AG09309 (cell line): ENCODE data around the gene PEX5L.

Experiments
- DNase-seq: peaks from one replicate; pipeline ENCODE4 v3.0.0-alpha.2; 2010; ENCODE audit warnings: low read depth
- H3K4me3 ChIP-seq: 2 replicates; pipeline ENCODE4 v1.5.1; 2011; ENCODE audit warnings: mild to moderate bottlenecking, low read depth, low read length, moderate library complexity; ENCODE audit not compliant: control insufficient read depth
- TF ChIP-seq, protein P1 (sequence below): IDR thresholded peaks from 2 replicates; pipeline ENCODE4 v1.5.1; 2011; ENCODE audit warnings: mild to moderate bottlenecking, low read depth, low read length, inconsistent platforms; ENCODE audit not compliant: insufficient read depth, control insufficient read depth; ENCODE audit errors: missing control alignments

PEX5L gene

DNA sequence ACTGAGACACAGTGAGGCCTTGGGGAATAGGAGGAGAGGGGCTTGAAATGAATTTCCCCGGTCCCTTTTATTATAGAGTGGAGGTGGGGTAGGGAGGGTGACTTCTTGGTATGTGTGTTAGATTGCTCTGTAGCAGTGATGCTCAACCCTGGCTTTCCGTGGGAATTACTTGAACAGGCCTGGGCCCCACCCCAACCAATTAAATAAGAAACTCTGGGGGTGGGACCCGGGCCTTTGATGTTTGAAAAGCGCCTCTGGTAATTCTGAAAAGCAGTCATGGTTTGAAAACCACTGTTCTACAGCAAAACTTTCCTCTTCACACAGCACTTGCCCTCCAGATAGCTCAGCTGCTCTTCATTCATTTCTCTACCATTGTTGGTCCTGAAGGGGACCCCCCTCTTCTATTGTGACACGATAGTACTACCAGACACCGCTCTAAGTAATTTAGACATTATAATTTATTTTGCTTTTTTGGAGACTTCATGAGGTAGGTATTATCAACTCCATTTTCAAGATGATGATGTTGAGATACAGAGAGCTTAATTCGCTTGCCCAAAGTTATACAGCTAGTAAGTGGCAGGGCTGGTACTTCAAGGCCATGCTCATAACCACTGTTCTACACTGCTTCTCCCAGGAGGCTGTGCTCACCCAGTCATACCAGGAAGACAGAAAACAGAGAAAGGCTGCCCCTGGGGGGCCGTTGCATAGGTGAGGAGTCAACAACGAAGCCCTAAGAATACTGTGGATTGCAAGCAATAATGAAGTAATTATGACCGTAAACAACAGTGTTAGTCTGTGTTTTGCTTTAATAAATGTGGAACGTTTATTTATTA is 176.2 kb downstream of the PEX5L start:
- TF ChIP-seq, protein P1, sequence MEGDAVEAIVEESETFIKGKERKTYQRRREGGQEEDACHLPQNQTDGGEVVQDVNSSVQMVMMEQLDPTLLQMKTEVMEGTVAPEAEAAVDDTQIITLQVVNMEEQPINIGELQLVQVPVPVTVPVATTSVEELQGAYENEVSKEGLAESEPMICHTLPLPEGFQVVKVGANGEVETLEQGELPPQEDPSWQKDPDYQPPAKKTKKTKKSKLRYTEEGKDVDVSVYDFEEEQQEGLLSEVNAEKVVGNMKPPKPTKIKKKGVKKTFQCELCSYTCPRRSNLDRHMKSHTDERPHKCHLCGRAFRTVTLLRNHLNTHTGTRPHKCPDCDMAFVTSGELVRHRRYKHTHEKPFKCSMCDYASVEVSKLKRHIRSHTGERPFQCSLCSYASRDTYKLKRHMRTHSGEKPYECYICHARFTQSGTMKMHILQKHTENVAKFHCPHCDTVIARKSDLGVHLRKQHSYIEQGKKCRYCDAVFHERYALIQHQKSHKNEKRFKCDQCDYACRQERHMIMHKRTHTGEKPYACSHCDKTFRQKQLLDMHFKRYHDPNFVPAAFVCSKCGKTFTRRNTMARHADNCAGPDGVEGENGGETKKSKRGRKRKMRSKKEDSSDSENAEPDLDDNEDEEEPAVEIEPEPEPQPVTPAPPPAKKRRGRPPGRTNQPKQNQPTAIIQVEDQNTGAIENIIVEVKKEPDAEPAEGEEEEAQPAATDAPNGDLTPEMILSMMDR, result no peak

DNA sequence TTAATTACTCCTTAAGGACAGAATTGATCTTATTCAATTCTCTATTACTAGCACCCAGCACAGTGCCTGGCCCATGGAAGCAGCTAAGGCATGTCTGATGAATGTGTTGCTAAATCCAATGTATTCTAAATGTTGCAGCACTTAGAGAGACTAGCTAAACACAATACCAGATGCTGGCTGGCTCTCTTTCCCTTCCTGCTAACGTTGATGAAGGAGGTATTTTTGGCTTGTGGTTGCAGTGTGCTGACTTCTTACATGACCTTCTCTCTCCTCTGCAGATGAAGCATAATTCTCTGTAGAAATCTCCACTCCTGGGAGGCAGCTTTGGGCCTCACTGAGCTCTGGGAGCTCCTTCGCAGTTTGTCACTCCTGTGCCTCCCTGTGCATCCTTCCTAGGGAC is 183.6 kb downstream of the PEX5L start:
- TF ChIP-seq, protein P1, result no peak
- peak; percentile 73 for DNase-seq
- no peak overlapping the region for H3K4me3 ChIP-seq

More for the DNA sequence above, 176.2 kb downstream of the PEX5L start:
- DNase-seq, result no peak
- H3K4me3 ChIP-seq, result no peak overlapping the region

DNA sequence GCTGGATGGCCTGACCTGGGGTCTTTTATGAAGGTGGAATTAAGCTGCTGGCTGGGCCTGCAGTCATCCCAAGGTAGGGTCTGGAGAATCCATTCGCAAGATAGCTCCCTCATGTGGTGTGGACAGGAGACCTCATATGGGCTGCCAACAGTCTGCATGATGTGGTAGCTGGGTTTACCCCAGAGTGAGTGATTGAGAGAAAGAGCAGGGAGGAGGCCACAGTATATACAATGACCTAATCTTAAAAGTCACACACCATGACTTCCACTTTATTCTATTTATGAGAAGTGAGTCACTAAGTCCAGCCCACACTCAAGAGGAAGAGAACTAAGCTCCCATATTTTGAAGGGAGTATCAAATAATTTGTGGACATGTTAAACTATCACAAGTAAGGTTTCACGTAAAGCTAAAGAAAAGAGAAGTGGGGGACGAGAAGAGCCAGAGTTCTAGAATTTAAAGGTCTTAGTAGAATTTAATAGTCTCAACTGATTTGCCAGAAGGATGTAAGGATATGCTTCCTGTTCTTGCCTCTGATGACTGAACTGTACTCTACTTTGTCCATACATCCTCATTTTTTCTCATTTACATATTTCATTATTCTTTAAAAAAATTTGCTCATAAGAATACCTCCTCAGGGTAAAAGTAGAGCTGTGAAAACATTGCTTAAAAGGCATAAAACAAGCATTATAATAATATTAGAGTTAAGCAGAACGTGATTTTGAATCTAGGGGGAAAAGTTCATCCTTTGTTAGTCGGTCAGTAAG is 184.4 kb downstream of the PEX5L start:
- peak; percentile 17 for DNase-seq
- no peak overlapping the region for H3K4me3 ChIP-seq
- TF ChIP-seq, protein P1, result no peak

DNA sequence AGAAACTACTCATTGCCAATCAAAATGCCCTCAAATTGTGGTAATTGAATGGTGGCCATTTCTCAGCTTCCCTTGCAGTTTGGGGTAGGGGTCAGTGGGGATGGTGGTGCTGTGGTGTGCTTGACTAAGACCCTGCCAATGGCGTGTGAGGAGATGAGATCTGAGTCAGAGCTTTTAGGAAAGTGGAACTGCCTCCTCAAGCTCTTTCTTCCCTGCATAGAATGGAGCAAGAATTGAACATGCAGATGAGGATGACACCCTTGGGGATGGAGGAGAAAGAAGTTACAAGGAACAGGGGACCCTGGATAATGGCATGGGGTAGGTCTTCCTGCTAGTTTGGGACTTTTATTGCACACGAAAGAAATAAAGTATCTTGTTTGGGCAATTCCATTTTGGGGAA is 188.0 kb downstream of the PEX5L start:
- DNase-seq, result no peak
- TF ChIP-seq, protein P1, result no peak
- no peak overlapping the region for H3K4me3 ChIP-seq

DNA sequence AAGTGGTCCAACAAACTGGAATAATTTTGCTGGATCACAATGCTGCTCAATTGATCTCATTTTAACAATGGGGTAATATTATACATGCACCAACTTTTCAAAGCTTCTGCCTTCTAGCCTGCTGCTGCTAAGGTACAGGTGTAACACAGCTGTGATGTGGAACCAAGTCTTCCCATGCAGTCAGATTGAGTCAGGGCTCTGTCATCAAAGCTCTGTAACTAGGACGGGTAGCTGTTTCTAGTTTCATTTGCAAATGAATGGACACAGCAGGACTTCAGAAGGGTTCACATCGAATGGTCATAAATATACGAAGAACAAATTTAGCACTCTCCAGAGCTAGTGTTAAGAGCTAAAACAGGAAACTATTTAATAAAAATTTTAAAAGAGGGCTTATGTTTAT is 194.7 kb downstream of the PEX5L start:
- TF ChIP-seq, protein P1, result no peak
- DNase-seq, result no peak
- H3K4me3 ChIP-seq, result no peak overlapping the region

DNA sequence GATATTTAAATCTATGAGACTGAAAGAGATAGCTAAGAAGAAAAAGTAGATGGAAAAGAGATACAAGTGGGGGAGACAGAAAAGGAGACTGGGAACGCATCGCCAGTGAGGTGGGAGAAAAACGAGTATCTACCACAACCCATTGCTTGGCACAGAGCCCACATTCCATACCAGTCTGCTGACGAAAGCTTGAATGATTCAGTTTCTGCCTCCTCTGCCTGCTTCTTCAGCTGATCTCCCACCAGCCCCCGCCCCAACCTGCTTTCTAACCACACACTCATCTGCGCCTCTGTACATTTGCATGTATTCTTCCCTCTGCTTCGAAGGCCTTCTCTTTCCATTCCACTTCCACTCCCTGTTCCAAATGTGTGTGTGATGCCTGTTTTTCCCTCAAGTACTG is 195.8 kb downstream of the PEX5L start:
- H3K4me3 ChIP-seq, result no peak overlapping the region
- DNase-seq, result peak; percentile 4
- TF ChIP-seq, protein P1, result no peak
